Activated CD4-positive, alpha-beta T cell treated with anti-CD3 and anti-CD28 coated beads, Interleukin-2, amount 50 U/mL, for 16 hours (primary cell): ENCODE results near the gene GSTM4.
"Not testable (repeated sequence)": the region's sequence is repeated elsewhere in the genome, so short reads cannot be mapped to it uniquely, and the experiment has no call there.

Experiments
- DNase-seq: peaks from one replicate; pipeline ENCODE4 v3.0.0-alpha.2; 2020

GSTM4 gene

GRCh38 chr1:109639841-109640184 lies 16.1 kb upstream of the GSTM4 start:
- DNase-seq, result no peak

- DNase-seq, result peak; percentile 90
These were observed 15.5 kb upstream of the GSTM4 start for GRCh38 chr1:109640285-109640865.

DNA sequence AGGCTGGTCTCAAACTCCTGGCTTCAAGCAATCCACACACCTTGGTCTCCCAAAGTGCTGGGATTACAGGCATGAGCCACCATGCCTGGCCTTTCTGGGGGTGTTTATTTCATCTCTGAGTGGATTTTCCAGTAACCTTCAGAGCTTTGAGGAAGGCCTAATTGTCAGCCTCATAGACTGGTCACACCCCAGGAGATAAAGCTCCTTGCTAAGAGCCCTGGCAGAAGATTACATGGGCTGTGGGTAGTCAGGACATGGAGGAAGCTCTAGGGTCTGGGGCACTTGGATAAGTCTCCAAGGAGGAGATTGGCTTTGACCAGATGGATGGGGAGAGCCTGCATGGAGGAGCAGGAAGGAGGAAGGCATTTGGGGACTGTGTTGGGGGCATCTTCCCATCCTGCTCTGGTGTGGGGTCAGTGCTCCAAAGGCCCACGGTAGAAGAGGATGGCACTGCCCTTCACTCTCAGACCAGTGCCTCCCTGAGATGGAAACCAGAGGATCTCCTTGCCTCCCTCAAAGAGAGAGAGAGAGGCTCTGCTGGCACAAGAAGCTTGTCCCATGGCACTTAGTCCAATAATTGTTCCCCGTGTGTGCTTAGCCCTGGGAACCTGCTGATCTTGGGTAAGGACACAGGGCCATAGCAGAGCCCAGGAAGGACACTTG lies 14.7 kb upstream of the GSTM4 start:
- DNase-seq, result no peak

DNA sequence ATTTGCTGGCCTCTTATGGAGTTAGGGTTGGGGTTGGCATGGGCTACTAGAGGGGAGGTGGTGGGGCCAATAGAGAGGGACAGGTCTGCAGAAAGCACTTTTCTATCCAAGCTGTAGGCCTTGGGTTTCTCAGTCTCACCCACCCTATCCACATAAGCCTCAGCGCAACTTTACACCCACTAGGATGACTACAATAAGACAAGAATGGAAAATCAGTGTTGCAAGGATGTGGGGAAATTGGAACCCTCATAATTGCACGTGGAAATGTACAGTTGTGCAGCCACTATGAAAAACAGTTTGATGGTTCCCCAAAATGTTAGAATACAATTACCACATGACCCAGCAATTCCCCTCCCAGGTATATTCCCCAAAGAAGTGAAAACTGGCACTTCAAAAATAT lies 14.0 kb upstream of the GSTM4 start:
- no peak for DNase-seq

DNA sequence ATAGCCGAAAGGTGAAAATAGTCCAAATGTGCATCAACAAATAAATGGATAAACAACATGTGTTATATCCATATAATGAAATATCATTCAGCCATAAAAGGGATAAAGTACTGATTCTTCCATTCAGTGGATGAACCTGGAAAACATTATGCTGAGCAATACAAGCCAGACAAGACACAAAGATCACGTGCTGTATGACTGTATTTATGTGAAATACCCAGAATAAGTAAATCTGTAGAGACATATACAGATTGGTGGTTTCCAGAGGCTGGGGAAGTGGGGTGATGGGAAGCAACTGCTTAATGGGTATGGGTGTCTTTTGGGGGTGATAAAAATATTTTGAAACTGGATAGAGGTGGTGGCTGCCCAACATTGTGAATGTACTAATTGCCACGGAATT lies 13.3 kb upstream of the GSTM4 start:
- no peak for DNase-seq

- DNase-seq, result peak; percentile 85
These were observed 12.3 kb upstream of the GSTM4 start for GRCh38 chr1:109643385-109644230.

GRCh38 chr1:109644670-109645069 lies 11.2 kb upstream of the GSTM4 start:
- no peak for DNase-seq

DNA sequence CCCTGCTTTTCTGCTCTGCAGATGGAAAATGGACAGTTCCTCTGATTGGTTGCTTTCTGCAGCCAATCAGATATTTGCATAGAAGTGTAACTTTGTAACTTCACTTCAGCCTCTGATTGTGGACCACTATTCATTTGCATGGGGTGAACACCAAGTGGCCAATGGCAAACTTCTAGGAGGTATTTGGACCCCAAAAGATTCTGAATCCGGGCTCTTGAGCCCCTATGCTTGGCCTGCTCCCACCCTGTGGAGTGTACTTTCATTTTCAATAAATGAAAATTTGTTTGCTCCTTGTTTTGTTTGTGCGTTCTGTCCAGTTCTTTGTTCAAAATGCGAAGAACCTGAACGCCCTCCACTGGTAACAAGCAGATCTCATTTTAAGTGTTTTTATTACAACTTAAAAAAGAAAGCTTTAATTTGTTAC lies 6.4 kb upstream of the GSTM4 start:
- DNase-seq, result no peak

- no peak for DNase-seq
These were observed 5.3 kb upstream of the GSTM4 start for GRCh38 chr1:109650609-109651008.

DNA sequence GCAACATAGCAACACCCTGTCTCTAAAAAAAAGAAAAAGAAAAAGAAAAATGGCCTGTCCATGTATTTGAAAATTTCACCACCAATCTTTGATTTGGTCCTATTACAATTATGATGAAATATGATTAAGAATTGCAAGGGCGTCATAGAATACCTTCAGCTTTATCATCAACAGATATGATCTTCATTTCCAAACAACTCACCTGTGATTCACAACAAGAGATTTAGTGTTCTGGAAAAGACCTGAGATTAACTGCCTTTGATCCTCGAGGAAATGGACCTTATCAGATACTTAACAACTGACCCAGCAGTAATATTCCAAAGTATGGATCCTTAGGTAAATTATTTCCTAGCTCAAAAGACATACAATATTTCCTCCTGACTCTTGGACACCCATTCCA lies 3.5 kb upstream of the GSTM4 start:
- DNase-seq, result no peak

GRCh38 chr1:109653306-109653705 lies 2.6 kb upstream of the GSTM4 start:
- DNase-seq, result no peak

- DNase-seq, result no peak
These were observed 1.4 kb upstream of the GSTM4 start for GRCh38 chr1:109654519-109654918.

GRCh38 chr1:109657395-109657794 lies 1.5 kb downstream of the GSTM4 start:
- no peak for DNase-seq

DNA sequence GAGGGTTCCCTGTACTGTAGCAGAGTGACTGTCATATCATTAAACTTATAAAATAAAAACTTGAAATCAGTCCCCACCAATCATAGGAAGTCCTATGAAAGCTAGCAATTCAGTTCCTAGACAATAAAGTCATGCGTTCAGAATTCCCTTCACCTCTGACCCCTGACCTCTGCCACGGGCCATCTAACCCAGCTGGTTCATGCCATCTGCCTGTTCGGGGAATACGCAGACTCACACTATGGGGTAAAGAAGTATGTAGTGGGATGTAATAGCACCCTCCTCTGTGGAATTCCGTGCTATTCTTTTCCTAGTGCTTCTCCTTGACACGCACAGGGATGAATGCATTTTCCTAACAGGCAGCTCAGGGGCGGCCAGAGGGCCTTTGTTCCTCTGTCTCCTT lies 2.1 kb downstream of the GSTM4 start:
- no peak for DNase-seq

- no peak for DNase-seq
These were observed 2.7 kb downstream of the GSTM4 start for GRCh38 chr1:109658533-109659042.

DNA sequence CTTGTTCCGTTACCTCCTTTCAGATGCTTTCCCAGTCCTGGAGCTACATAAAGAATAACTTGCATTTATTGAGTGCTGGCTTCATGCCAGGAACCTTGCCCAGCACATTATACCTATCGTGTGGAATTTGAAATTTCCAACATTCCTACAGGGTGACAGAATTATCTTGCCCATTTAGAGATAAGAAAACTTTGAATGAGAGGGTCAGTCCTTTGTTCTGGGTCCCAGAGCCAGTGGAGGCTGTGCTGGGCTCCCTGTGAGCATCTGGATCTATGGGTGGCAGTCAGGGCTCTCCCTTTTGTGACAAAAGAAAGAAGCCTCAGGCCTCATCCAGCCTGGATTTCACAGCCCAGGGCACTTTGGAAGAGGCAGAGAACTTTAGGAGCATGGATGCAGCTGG lies 3.2 kb downstream of the GSTM4 start:
- no peak for DNase-seq

GRCh38 chr1:109659997-109660690 lies 4.2 kb downstream of the GSTM4 start:
- DNase-seq, result no peak

DNA sequence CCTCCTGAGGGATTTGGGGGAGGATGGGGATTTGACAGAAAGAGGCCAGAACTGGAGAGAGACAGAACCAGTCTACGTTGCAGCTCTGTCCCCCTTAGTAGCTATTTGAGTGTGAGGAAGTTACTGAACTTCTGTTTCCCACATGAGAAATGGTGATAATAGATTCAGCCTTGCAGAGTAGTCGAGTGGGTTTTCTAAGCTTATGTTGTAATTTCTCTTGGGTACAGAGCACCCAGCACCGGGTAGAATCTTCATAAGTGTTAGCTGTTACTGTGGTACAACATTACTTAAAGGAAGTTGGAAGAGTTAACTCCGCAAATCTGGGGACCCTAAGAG lies 4.8 kb downstream of the GSTM4 start:
- DNase-seq, result not testable (repeated sequence)

DNA sequence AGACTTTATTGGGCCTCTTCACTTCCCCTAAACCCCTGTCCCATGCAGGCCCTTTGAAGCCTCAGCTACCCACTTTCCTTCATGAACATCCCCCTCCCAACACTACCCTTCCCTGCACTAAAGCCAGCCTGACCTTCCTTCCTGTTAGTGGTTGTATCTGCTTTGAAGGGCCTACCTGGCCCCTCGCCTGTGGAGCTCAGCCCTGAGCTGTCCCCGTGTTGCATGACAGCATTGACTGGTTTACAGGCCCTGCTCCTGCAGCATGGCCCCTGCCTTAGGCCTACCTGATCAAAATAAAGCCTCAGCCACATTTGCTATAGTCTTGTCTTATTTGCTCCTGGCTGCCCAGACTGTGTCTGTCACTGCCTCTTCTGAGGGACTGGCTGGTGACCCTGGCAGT lies 5.5 kb downstream of the GSTM4 start:
- DNase-seq, result no peak

DNA sequence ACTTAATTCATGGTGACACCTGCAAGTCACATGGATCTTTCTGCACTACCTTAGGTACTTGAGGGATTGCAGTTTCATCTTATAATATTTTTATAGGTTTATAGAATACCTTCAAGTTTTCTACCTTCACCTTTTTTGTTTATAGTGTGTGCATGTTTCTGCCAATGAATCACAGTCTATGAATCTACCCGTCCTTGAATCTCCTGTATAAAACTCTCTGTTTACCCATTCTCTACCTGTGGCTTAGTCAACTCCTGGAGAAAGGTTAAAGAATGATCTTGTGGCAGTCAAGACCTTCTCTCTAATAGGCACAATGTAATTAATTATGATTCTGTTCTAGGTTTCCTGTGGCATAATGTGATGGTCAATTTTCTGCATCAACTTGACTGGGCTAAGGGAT lies 8.8 kb downstream of the GSTM4 start:
- no peak for DNase-seq

DNA sequence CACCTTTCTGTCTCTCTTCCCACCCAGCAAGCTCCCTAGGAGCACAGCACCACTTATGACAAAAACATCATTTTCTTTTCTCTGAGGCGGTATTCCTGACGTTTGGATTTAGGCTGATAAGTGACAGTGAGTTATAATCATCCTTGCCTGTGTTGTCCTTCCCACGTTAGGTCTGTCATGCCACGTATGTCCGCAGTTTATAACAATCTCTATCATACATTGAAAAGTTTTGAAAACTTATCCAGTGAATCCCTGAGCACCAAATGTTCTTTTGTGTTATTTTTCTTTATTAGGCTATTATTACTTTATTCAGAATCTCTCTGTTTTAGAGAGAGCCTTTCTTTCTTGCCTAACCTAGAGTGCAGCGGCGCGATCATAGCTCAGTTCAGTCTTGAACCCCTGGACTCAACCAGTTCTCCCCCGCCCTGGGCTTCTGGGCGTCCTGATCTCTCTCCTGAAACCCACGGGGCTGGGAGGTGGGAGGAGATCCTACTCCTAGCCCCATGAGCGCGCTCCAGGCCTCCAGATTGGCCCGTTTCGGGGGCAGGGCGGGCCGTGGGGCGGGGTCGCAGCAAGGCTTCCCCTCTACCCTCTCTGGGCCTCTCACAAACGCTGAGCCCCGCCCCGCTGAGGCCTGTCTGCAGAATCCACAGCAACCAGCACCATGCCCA lies 11.7 kb downstream of the GSTM4 start, which contains the start of gene GSTM2:
TSS of gene GSTM2 (plus strand) at position 606 of the 671 bp plus-strand sequence. CDS start at position 665, 59 bp downstream.
- peak; percentile 81 for DNase-seq

DNA sequence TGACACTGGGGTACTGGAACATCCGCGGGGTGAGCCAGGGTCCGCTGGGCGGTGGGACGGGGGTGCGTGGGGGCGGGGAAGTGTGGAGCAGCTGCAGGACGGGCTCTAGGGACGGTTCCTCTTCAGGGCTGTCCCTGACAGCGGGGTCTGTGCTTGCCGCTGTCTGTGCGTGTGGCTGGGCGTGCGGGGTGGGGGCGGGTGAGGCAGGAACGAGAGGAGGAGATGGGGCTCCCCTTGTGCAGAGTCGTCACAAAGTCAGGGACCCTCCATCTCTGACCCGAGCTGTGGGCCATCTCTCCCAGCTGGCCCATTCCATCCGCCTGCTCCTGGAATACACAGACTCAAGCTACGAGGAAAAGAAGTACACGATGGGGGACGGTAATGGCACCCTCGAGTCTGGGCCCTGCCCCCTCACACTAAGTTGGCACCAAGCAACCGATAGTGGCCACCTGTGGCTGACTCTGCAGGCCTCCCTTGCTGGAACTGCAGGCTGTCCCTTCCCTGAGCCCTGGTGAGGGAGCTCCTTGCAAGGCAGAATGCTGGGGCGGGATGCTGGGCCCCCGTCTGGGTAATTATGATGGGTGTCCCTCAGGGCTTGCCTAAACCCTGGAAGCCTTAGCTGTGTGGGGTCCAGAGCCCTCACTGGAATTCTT lies 12.3 kb downstream of the GSTM4 start:
- no peak for DNase-seq
